ENCODE results near the gene NEURL1B.

Gene NEURL1B

DNA sequence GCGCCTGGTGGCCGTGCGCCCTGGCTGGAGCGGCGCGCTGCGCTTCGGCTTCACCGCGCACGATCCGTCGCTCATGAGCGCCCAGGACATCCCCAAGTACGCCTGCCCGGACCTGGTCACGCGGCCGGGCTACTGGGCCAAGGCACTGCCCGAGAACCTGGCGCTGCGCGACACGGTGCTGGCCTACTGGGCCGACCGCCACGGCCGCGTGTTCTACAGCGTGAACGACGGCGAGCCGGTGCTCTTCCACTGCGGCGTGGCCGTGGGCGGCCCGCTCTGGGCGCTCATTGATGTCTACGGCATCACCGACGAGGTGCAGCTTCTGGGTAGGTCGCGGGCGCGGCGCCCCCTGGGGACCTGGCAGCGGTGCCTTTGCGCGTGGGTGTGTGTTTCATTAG is 28.9 kb downstream of the NEURL1B start:
- Histone ChIP-seq H4K91ac (ENCODE audit: low read depth, low read length) (no peak overlapping the region), H3K27ac (ENCODE audit: low read depth, low read length) (no peak overlapping the region), H2BK12ac (ENCODE audit: low read length) (no peak overlapping the region), H2BK120ac (ENCODE audit: insufficient read depth, low read length, poor library complexity) (no peak overlapping the region), H2AK5ac (ENCODE audit: low read length) (no peak overlapping the region), H3K14ac (ENCODE audit: low read length) (no peak overlapping the region), H3K4me1 (ENCODE audit: control insufficient read depth in 1 of 2, insufficient read depth in 2 of 2, low read length in 2 of 2) (no peaks in the 10 kb centered on the region), H2BK5ac (ENCODE audit: low read depth, low read length, poor library complexity) (no peak overlapping the region), H4K8ac (ENCODE audit: low read depth, low read length) (no peak overlapping the region), H3K36me3 (ENCODE audit: control insufficient read depth in 1 of 2, insufficient read depth in 2 of 2, low read length in 2 of 2) (no peaks in the 10 kb centered on the region), H3K4me3 (ENCODE audit: low read depth, low read length) (no peak overlapping the region), H2AFZ (ENCODE audit: insufficient read depth, low read length, poor library complexity) (no peak overlapping the region), H3K18ac (ENCODE audit: low read length) (no peak overlapping the region), H3K79me2 (ENCODE audit: control insufficient read depth, insufficient read depth, low read length, poor library complexity) (no peaks in the 10 kb centered on the region), H3K27me3 (ENCODE audit: insufficient read depth, low read length) (no peaks in the 10 kb centered on the region), H3K79me1 (ENCODE audit: low read length) (no peaks in the 10 kb centered on the region), H3K9ac (ENCODE audit: low read length) (no peak overlapping the region), H3K23ac (ENCODE audit: low read length) (no peak overlapping the region), H3K4me2 (ENCODE audit: low read length) (no peak overlapping the region), H3K4ac (ENCODE audit: low read depth, low read length) (no peak overlapping the region), H3K9me3 (ENCODE audit: insufficient read depth, low read depth, low read length) (no peaks in the 10 kb centered on the region), H4K12ac (ENCODE audit: low read depth, low read length) (no peak overlapping the region)
- no CpG with 5 or more reads among the region's 51 CpGs for WGBS (ENCODE audit: extremely low coverage, insufficient coverage, insufficient read length)
- DNase-seq, result no peak

DNA sequence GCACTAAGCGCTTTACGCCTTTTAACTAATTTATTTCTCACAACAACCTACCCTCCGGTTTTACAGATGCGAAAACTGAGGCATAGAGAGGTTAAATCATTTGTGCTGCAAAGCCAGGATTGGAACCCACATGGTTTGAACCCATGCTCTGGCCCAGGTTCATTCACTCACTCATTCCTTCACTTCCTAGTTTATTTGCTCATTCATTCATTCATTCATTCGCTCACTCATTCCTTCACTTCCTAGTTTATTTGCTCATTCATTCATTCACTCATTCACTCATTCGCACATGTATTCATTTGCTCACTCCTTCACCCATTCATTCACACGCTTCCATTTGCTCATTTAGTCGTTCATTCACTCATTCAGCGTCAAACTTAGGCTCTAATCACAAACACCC is 29.4 kb downstream of the NEURL1B start:
- H4K8ac ChIP-seq (ENCODE audit: low read depth, low read length), result no peak overlapping the region
- DNase-seq, result no peak
- H2AFZ ChIP-seq (ENCODE audit: insufficient read depth, low read length, poor library complexity), result no peak overlapping the region
- no peak overlapping the region for H3K14ac ChIP-seq (ENCODE audit: low read length)
- H3K27me3 ChIP-seq (ENCODE audit: insufficient read depth, low read length), result no peaks in the 10 kb centered on the region
- no peaks in the 10 kb centered on the region for H3K79me1 ChIP-seq (ENCODE audit: low read length)
- whole genome bisulfite sequencing (ENCODE audit: extremely low coverage, insufficient coverage, insufficient read length), result no CpG with 5 or more reads among the region's 9 CpGs
- H3K27ac ChIP-seq (ENCODE audit: low read depth, low read length), result no peak overlapping the region
- H3K4me2 ChIP-seq (ENCODE audit: low read length), result no peak overlapping the region
- H3K18ac ChIP-seq (ENCODE audit: low read length), result no peak overlapping the region
- no peak overlapping the region for H4K12ac ChIP-seq (ENCODE audit: low read depth, low read length)
- no peak overlapping the region for H3K4ac ChIP-seq (ENCODE audit: low read depth, low read length)
- H3K9me3 ChIP-seq (ENCODE audit: insufficient read depth, low read depth, low read length), result no peaks in the 10 kb centered on the region
- H3K79me2 ChIP-seq (ENCODE audit: control insufficient read depth, insufficient read depth, low read length, poor library complexity), result no peaks in the 10 kb centered on the region
- no peak overlapping the region for H4K91ac ChIP-seq (ENCODE audit: low read depth, low read length)
- no peak overlapping the region for H2BK5ac ChIP-seq (ENCODE audit: low read depth, low read length, poor library complexity)
- H2AK5ac ChIP-seq (ENCODE audit: low read length), result no peak overlapping the region
- H3K4me1 ChIP-seq (ENCODE audit: control insufficient read depth in 1 of 2, insufficient read depth in 2 of 2, low read length in 2 of 2), result no peaks in the 10 kb centered on the region
- H2BK12ac ChIP-seq (ENCODE audit: low read length), result no peak overlapping the region
- H3K36me3 ChIP-seq (ENCODE audit: control insufficient read depth in 1 of 2, insufficient read depth in 2 of 2, low read length in 2 of 2), result no peaks in the 10 kb centered on the region
- no peak overlapping the region for H3K23ac ChIP-seq (ENCODE audit: low read length)
- no peak overlapping the region for H3K4me3 ChIP-seq (ENCODE audit: low read depth, low read length)
- no peak overlapping the region for H3K9ac ChIP-seq (ENCODE audit: low read length)
- no peak overlapping the region for H2BK120ac ChIP-seq (ENCODE audit: insufficient read depth, low read length, poor library complexity)

DNA sequence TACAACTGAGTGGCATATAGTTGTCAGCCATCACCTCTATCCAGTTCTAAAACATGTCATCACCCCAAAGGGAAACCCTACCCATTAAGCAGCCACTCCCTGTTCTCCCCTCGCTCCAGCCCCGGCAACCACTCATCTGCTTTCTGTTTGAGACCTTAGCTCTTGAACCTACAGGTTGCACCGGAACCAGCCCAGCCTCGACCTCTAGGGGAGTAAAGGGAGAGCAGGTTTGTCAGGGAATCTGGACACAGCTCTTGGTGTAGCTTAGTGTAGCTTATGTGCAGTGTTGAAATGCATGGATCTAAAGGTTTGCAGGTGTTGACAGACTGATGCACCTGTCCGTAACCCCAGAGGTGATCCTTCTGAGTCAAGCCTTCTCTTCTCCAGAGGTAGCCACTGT is 30.0 kb downstream of the NEURL1B start:
- no peaks in the 10 kb centered on the region for H3K4me1 ChIP-seq (ENCODE audit: control insufficient read depth in 1 of 2, insufficient read depth in 2 of 2, low read length in 2 of 2)
- no peak overlapping the region for H3K27ac ChIP-seq (ENCODE audit: low read depth, low read length)
- no CpG with 5 or more reads among the region's 5 CpGs for WGBS (ENCODE audit: extremely low coverage, insufficient coverage, insufficient read length)
- no peak overlapping the region for H3K14ac ChIP-seq (ENCODE audit: low read length)
- H3K9me3 ChIP-seq (ENCODE audit: insufficient read depth, low read depth, low read length), result no peaks in the 10 kb centered on the region
- no peak overlapping the region for H4K12ac ChIP-seq (ENCODE audit: low read depth, low read length)
- H2AFZ ChIP-seq (ENCODE audit: insufficient read depth, low read length, poor library complexity), result no peak overlapping the region
- H2BK12ac ChIP-seq (ENCODE audit: low read length), result no peak overlapping the region
- no peaks in the 10 kb centered on the region for H3K27me3 ChIP-seq (ENCODE audit: insufficient read depth, low read length)
- H3K4me2 ChIP-seq (ENCODE audit: low read length), result no peak overlapping the region
- no peak overlapping the region for H2BK120ac ChIP-seq (ENCODE audit: insufficient read depth, low read length, poor library complexity)
- no peak overlapping the region for H3K9ac ChIP-seq (ENCODE audit: low read length)
- no peak for DNase-seq
- no peak overlapping the region for H3K4ac ChIP-seq (ENCODE audit: low read depth, low read length)
- no peak overlapping the region for H3K18ac ChIP-seq (ENCODE audit: low read length)
- H3K79me2 ChIP-seq (ENCODE audit: control insufficient read depth, insufficient read depth, low read length, poor library complexity), result no peaks in the 10 kb centered on the region
- H3K79me1 ChIP-seq (ENCODE audit: low read length), result no peaks in the 10 kb centered on the region
- no peak overlapping the region for H2AK5ac ChIP-seq (ENCODE audit: low read length)
- H4K8ac ChIP-seq (ENCODE audit: low read depth, low read length), result no peak overlapping the region
- no peak overlapping the region for H4K91ac ChIP-seq (ENCODE audit: low read depth, low read length)
- H2BK5ac ChIP-seq (ENCODE audit: low read depth, low read length, poor library complexity), result no peak overlapping the region
- no peaks in the 10 kb centered on the region for H3K36me3 ChIP-seq (ENCODE audit: control insufficient read depth in 1 of 2, insufficient read depth in 2 of 2, low read length in 2 of 2)
- H3K4me3 ChIP-seq (ENCODE audit: low read depth, low read length), result no peak overlapping the region
- H3K23ac ChIP-seq (ENCODE audit: low read length), result no peak overlapping the region

DNA sequence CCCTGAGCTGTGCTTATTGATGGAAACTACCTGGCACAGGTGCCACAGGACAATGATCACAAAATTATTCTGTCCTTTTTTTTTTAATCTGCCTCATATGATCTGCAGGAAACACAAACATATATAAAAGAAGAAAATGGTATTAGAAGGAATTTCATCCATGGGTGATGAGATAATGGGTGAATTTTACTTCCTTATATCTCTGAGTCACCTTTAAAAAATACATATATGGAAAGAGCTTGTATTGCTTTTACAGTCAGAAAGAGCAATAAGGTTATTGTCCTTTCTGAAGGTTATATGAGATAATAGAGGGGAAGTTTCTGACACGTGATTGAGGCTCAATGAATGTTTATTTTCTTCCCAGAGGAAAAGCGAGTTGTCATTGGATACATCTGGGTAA is 31.6 kb downstream of the NEURL1B start:
- H4K12ac ChIP-seq (ENCODE audit: low read depth, low read length), result no peak overlapping the region
- no peak for DNase-seq
- H3K23ac ChIP-seq (ENCODE audit: low read length), result no peak overlapping the region
- H4K91ac ChIP-seq (ENCODE audit: low read depth, low read length), result no peak overlapping the region
- no peak overlapping the region for H2BK5ac ChIP-seq (ENCODE audit: low read depth, low read length, poor library complexity)
- no peak overlapping the region for H3K27ac ChIP-seq (ENCODE audit: low read depth, low read length)
- no peak overlapping the region for H2AK5ac ChIP-seq (ENCODE audit: low read length)
- H3K4me2 ChIP-seq (ENCODE audit: low read length), result no peak overlapping the region
- no peak overlapping the region for H3K4me3 ChIP-seq (ENCODE audit: low read depth, low read length)
- H3K14ac ChIP-seq (ENCODE audit: low read length), result no peak overlapping the region
- H3K27me3 ChIP-seq (ENCODE audit: insufficient read depth, low read length), result no peaks in the 10 kb centered on the region
- no peaks in the 10 kb centered on the region for H3K4me1 ChIP-seq (ENCODE audit: control insufficient read depth in 1 of 2, insufficient read depth in 2 of 2, low read length in 2 of 2)
- H3K4ac ChIP-seq (ENCODE audit: low read depth, low read length), result no peak overlapping the region
- H2AFZ ChIP-seq (ENCODE audit: insufficient read depth, low read length, poor library complexity), result no peak overlapping the region
- H3K79me1 ChIP-seq (ENCODE audit: low read length), result no peaks in the 10 kb centered on the region
- H3K18ac ChIP-seq (ENCODE audit: low read length), result no peak overlapping the region
- no peaks in the 10 kb centered on the region for H3K36me3 ChIP-seq (ENCODE audit: control insufficient read depth in 1 of 2, insufficient read depth in 2 of 2, low read length in 2 of 2)
- no peak overlapping the region for H3K9ac ChIP-seq (ENCODE audit: low read length)
- no peak overlapping the region for H2BK120ac ChIP-seq (ENCODE audit: insufficient read depth, low read length, poor library complexity)
- no peak overlapping the region for H4K8ac ChIP-seq (ENCODE audit: low read depth, low read length)
- H3K79me2 ChIP-seq (ENCODE audit: control insufficient read depth, insufficient read depth, low read length, poor library complexity), result no peaks in the 10 kb centered on the region
- H3K9me3 ChIP-seq (ENCODE audit: insufficient read depth, low read depth, low read length), result peaks cover 3% of the 10 kb centered on the region
- H2BK12ac ChIP-seq (ENCODE audit: low read length), result no peak overlapping the region
- WGBS (ENCODE audit: extremely low coverage, insufficient coverage, insufficient read length), result no CpG with 5 or more reads among the region's 2 CpGs
